CD4-positive, alpha-beta memory T cell (primary cell): Measurements from ENCODE around the gene CKAP4. TPM values are rescaled to one million over a fixed set of nuclear protein-coding genes. Genes with fewer than 3 reads are reported as not detected.

Experiments used
- CTCF ChIA-PET: fragments of 350-600 bp; sonication (Branson Sonifier 250); formaldehyde crosslinking; loops from one replicate; lab custom pipeline; 2021; ENCODE audit warnings: inconsistent platforms; ENCODE audit not compliant: partially characterized antibody; lab: Charles Lee
- POLR2A ChIA-PET: fragments of 350-600 bp; sonication (Branson Sonifier 250); formaldehyde crosslinking; loops from one replicate; lab custom pipeline; 2021; ENCODE audit not compliant: partially characterized antibody; lab: Charles Lee
- DNase-seq, 5 donors: peaks; one replicate each; pipeline versions ENCODE4 v3.0.0 to v3.0.0-alpha.2; 2020 to 2022; ENCODE audit warnings: mixed read lengths in 1 of 5
- H3K27ac ChIP-seq: one replicate; pipeline ENCODE4 v1.7.0; 2013; ENCODE audit warnings: low read depth, low read length
- H3K27me3 ChIP-seq: 2 replicates; pipeline ENCODE4 v1.7.0; 2013; ENCODE audit warnings: mild to moderate bottlenecking, low read length, moderate library complexity; ENCODE audit not compliant: insufficient read depth
- H3K36me3 ChIP-seq: 2 replicates; pipeline ENCODE4 v1.7.0; 2013; ENCODE audit warnings: mild to moderate bottlenecking, low read length, moderate library complexity; ENCODE audit not compliant: insufficient read depth
- H3K4me1 ChIP-seq: 2 replicates; pipeline ENCODE4 v1.7.0; 2013; ENCODE audit warnings: mild to moderate bottlenecking, low read length, moderate library complexity; ENCODE audit not compliant: insufficient read depth
- H3K4me3 ChIP-seq, 2 donors: one replicate each; pipeline ENCODE4 v1.7.0; 2013; ENCODE audit warnings: low read length in 2 of 2, mild to moderate bottlenecking in 1 of 2
- H3K9me3 ChIP-seq, 2 donors: one replicate each; pipeline ENCODE4 v1.7.0; 2013; ENCODE audit warnings: low read length in 2 of 2, control low read depth in 1 of 2; ENCODE audit not compliant: control insufficient read depth in 1 of 2
- H3K27ac Mint-ChIP-seq, 7 donors: one replicate each; pipeline ENCODE4 v1.8.0; 2020 to 2021; ENCODE audit warnings: mixed read lengths in 7 of 7, mild to moderate bottlenecking in 6 of 7, inconsistent platforms in 3 of 7, moderate library complexity in 3 of 7
- H3K27me3 Mint-ChIP-seq, 2 donors: one replicate each; pipeline ENCODE4 v1.8.0; 2020 to 2021; ENCODE audit warnings: mixed read lengths in 2 of 2
- H3K36me3 Mint-ChIP-seq, 2 donors: one replicate each; pipeline ENCODE4 v1.8.0; 2020 to 2021; ENCODE audit warnings: mixed read lengths in 2 of 2, inconsistent platforms in 1 of 2, mild to moderate bottlenecking in 1 of 2
- H3K4me1 Mint-ChIP-seq, 4 donors: one replicate each; pipeline ENCODE4 v1.8.0; 2020 to 2021; ENCODE audit warnings: mixed read lengths in 4 of 4, mild to moderate bottlenecking in 1 of 4
- H3K4me3 Mint-ChIP-seq, 8 donors: one replicate each; pipeline ENCODE4 v1.8.0; 2020 to 2021; ENCODE audit warnings: mixed read lengths in 8 of 8, mild to moderate bottlenecking in 7 of 8, moderate library complexity in 6 of 8, inconsistent platforms in 3 of 8
- H3K9me3 Mint-ChIP-seq, 8 donors: one replicate each; pipeline ENCODE4 v1.8.0; 2020 to 2021; ENCODE audit warnings: mixed read lengths in 8 of 8, mild to moderate bottlenecking in 5 of 8, inconsistent platforms in 3 of 8, moderate library complexity in 1 of 8
- intact Hi-C: fragments of 100-400 bp; cut with micrococcal nuclease; formaldehyde crosslinking; loops from one replicate; pipeline ENCODE4 v1.15.1; 2023
- polyA plus RNA-seq, 2 donors: library from polyadenylated mRNA; unstranded; fragments of 300-500 nt; fragmentation: Illumina TruSeq; gene quantifications; one replicate each; pipeline ENCODE4 v1.2.3, GENCODE V29; 2021
- total RNA-seq, 2 experiments: library from RNA; stranded (reverse); gene quantifications; one replicate each; pipeline ENCODE4 v1.2.3, GENCODE V29; 2021

The CKAP4 gene
- total and polyA plus RNA-seq, 4 experiments from 2014 or later, result 5.1 to 13.0 (median 10.4) TPM

DNA sequence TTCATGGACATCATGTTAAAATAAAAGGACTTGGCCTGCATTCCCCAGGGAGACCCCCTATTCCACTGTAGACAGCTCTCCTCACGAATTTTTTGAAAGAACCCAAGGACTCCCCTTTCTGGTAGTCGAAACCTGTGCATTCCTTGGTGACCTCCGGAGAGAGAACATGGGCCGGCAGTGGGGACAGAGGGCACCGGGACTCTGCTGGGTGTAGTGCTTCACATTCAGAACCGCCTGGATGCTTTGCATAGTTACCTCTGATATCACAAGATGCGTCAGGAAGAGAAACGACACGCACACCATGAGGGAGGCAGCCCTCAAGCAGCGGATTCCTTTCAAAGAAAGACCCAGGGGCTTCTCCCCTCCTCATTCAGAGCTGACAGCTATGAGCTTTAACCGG, 9.7 kb downstream of the CKAP4 start:
- H3K4me3 Mint-ChIP-seq, result no peak overlapping the region
- intact Hi-C loops, result no loop called here
- no peaks in the 10 kb centered on the region for H3K9me3 ChIP-seq
- H3K4me1 ChIP-seq, result no peaks in the 10 kb centered on the region
- no peaks in the 10 kb centered on the region for H3K27me3 ChIP-seq
- CTCF ChIA-PET, result interaction anchor here (0.7 to 2.4 kb wide), 4 partner anchors 11 to 119 kb away, joined by 3 to 12 read pairs (median 5); no protein-coding TSS in a partner anchor
- H3K27me3 Mint-ChIP-seq, result no peaks in the 10 kb centered on the region
- peak overlapping the region in 2 of 7 donors; percentile 9 for H3K27ac Mint-ChIP-seq
- no peak overlapping the region for H3K4me3 ChIP-seq
- no peak for DNase-seq
- no peaks in the 10 kb centered on the region for H3K9me3 Mint-ChIP-seq
- POLR2A ChIA-PET, result interaction anchor here (0.7 kb wide), 1 partner anchor 64 kb away, joined by 3 read pairs; no protein-coding TSS in a partner anchor
- H3K36me3 Mint-ChIP-seq, result peaks cover 15 to 24% of the 10 kb centered on the region in 2 donors
- no peak overlapping the region for H3K27ac ChIP-seq
- H3K36me3 ChIP-seq, result peaks cover 10% of the 10 kb centered on the region
- peaks cover 0 to 3% (median 2%) of the 10 kb centered on the region in 4 donors for H3K4me1 Mint-ChIP-seq

DNA sequence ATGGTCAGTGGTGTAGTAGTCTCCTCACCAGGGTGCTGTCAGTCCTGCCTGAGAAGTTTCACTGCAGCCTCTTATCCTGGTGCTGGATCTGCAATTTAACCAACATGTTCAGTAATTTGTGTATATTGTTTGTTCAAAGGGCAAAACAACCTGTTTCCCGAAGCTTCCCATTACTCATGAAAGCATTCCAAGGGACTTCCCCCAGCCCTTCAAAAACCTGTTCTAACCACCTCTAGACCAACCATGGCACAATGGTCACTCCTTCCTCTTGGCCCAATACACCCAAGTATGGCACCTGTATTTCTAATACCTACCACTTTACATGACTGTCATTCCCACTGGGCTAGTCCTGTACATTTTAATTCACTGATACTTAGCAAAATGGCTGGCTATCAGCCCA, 12.1 kb downstream of the CKAP4 start:
- Mint-ChIP-seq H3K27ac (no peak overlapping the region), H3K4me1 (peaks cover 0 to 2% (median 0%) of the 10 kb centered on the region in 4 donors), H3K36me3 (peaks cover 10 to 19% of the 10 kb centered on the region in 2 donors), H3K4me3 (no peak overlapping the region), H3K27me3 (no peaks in the 10 kb centered on the region), H3K9me3 (no peaks in the 10 kb centered on the region)
- Histone ChIP-seq H3K4me1 (no peaks in the 10 kb centered on the region), H3K27ac (no peak overlapping the region), H3K27me3 (no peaks in the 10 kb centered on the region), H3K9me3 (no peaks in the 10 kb centered on the region), H3K36me3 (peaks cover 10% of the 10 kb centered on the region), H3K4me3 (no peak overlapping the region)
- POLR2A ChIA-PET, result interaction anchor here (2.4 kb wide), 1 partner anchor 66 kb away, joined by 7 read pairs; the partner anchor contains the start of gene TCP11L2
- no peak for DNase-seq
- CTCF ChIA-PET, result interaction anchor here (0.9 to 1.4 kb wide), 2 partner anchors 9 to 12 kb away, joined by 4 to 5 read pairs; no protein-coding TSS in a partner anchor
- intact Hi-C loops, result no loop called here

DNA sequence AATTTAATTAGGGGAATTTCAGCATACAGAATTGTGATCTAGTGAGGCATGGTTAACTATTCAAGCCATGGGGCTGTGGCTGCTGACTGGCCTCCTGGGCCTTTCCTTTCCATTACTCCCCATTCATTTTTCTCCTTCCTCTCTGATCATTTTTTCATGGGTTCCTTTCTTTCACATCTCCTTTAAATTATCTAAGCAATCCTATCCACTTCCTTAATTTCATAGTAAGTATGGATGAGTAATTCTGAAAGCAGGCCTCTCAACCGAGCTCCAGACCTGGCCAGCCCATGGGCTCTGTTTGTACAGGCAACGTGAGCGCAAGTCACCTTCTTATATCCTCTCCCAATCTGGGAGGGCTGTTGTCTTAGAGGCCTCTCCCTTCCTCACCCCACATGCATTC, 13.4 kb downstream of the CKAP4 start:
- Histone ChIP-seq H3K9me3 (no peaks in the 10 kb centered on the region), H3K4me1 (no peaks in the 10 kb centered on the region), H3K27me3 (no peaks in the 10 kb centered on the region), H3K27ac (no peak overlapping the region), H3K4me3 (no peak overlapping the region), H3K36me3 (peaks cover 5% of the 10 kb centered on the region)
- Mint-ChIP-seq H3K27ac (peak overlapping the region in 3 of 7 donors; percentile 23 to 44 (median 37)), H3K36me3 (peaks cover 5 to 13% of the 10 kb centered on the region in 2 donors), H3K27me3 (no peaks in the 10 kb centered on the region), H3K4me1 (peaks cover 0 to 2% (median 0%) of the 10 kb centered on the region in 4 donors), H3K4me3 (no peak overlapping the region), H3K9me3 (no peaks in the 10 kb centered on the region)
- ChIA-PET POLR2A (no interaction called here), CTCF (interaction anchor here (1.4 kb wide), 1 partner anchor 8 kb away, joined by 4 read pairs; no protein-coding TSS in a partner anchor)
- no peak for DNase-seq
- intact Hi-C loops, result no loop called here

DNA sequence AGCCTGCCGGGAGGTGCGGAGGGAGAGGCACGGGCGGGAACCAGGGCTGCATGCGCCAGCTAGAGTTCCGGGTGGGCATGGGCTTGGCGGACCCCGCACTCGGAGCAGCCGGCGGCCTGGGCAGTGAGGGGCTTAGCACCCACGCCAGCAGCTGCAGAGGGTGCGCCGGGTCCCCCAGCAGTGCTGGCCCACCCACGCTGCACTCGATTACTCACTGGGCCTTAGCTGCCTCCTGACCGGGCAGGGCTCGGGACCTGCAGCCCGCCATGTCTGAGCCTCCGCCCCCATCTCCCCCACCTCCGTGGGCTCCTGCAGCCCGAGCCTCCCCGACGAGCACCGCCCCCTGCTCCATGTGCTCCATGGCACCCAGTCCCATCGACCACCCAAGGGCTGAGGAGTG, 14.8 kb downstream of the CKAP4 start:
- intact Hi-C loops, result no loop called here
- POLR2A ChIA-PET, result interaction anchor here (0.6 to 1.2 kb wide), 3 partner anchors 49 to 70 kb away, joined by 3 read pairs; no protein-coding TSS in a partner anchor
- Histone ChIP-seq H3K27ac (no peak overlapping the region), H3K9me3 (no peaks in the 10 kb centered on the region), H3K27me3 (no peaks in the 10 kb centered on the region), H3K36me3 (peaks cover 1% of the 10 kb centered on the region), H3K4me1 (peaks cover 5% of the 10 kb centered on the region), H3K4me3 (no peak overlapping the region)
- Mint-ChIP-seq H3K36me3 (peaks cover 1 to 4% of the 10 kb centered on the region in 2 donors), H3K27ac (no peak overlapping the region), H3K27me3 (no peaks in the 10 kb centered on the region), H3K4me3 (no peak overlapping the region), H3K9me3 (no peaks in the 10 kb centered on the region), H3K4me1 (peaks cover 0 to 4% (median under 1%) of the 10 kb centered on the region in 4 donors)
- DNase-seq, result no peak
- CTCF ChIA-PET, result interaction anchor here (1.8 to 2.2 kb wide), 2 partner anchors 9 to 11 kb away, joined by 6 to 8 read pairs; no protein-coding TSS in a partner anchor

DNA sequence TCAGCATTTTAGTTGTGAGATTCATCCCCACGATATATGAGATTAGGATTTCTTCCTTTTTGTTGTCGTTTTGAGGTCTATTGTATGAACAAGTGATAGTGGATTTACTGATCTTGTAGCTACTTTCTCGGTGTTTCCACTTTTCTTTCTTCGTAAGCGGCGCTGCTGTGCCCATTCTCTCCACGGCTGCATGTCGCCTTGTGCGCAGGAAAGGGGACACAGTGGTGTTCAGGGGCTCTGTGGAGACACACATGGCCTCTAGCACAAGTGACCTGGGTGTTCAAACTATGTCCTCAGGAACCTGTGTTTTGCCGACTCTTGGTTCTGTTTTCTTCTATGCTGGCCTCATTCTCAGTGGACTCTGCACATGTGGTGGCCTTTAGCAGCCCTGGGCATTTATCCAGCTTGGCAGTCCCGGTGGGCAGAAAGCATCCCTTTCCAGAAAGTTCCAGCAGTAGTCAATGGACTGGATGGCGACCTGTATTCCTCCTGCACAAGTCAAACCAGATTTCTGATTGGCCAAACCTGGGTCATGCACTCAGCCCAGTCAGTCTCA, 18.7 kb downstream of the CKAP4 start:
- H3K36me3 Mint-ChIP-seq, result no peaks in the 10 kb centered on the region
- POLR2A ChIA-PET, result interaction anchor here (1.9 to 4.5 kb wide), 6 partner anchors 20 to 73 kb away, joined by 6 to 87 read pairs (median 18); partner anchors contain the start of genes CKAP4 and TCP11L2
- Histone ChIP-seq H3K27ac (no peak overlapping the region), H3K36me3 (no peaks in the 10 kb centered on the region), H3K27me3 (no peaks in the 10 kb centered on the region), H3K9me3 (no peaks in the 10 kb centered on the region), H3K4me1 (peaks cover 18% of the 10 kb centered on the region), H3K4me3 (no peak overlapping the region)
- intact Hi-C loops, result no loop called here
- no peaks in the 10 kb centered on the region for H3K9me3 Mint-ChIP-seq
- H3K27me3 Mint-ChIP-seq, result no peaks in the 10 kb centered on the region
- H3K4me3 Mint-ChIP-seq, result peak overlapping the region in 1 of 8 donors; percentile 46
- peaks cover 12 to 19% (median 16%) of the 10 kb centered on the region in 4 donors for H3K4me1 Mint-ChIP-seq
- CTCF ChIA-PET, result interaction anchor here (1.1 to 6.5 kb wide), 8 partner anchors 13 to 79 kb away, joined by 3 to 245 read pairs (median 5); partner anchors contain the start of gene TCP11L2
- DNase-seq, result no peak
- peak overlapping the region in 5 of 7 donors; percentile 8 to 75 (median 24) for H3K27ac Mint-ChIP-seq

DNA sequence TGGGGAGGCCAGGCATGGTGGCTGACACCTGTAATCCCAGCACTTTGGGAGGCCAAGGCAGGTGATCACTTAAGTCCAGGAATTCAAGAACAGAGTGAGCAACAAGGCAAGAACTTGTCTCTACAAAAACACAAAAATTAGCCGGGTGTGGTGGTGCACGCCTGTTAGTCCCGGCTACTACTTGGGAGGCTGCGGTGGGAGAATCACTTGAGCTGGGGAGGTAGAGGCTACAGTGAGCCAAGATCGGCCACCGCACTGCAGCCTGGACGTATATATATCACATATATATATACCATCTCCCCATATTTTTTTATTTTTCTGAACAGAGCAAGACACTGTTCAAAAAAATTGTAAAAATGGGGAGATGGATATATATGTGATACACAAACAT, 19.5 kb downstream of the CKAP4 start:
- POLR2A ChIA-PET, result interaction anchor here (0.6 to 4.5 kb wide), 9 partner anchors 18 to 129 kb away, joined by 3 to 87 read pairs (median 10); partner anchors contain the start of genes CKAP4, POLR3B and TCP11L2
- CTCF ChIA-PET, result interaction anchor here (0.7 to 6.5 kb wide), 23 partner anchors 9 to 612 kb away, joined by 3 to 245 read pairs (median 9); partner anchors contain the start of genes POLR3B and TCP11L2
- no peak overlapping the region for H3K4me3 Mint-ChIP-seq

More for the DNA sequence above, 19.5 kb downstream of the CKAP4 start:
- H3K4me3 ChIP-seq, result no peak overlapping the region
- H3K4me1 Mint-ChIP-seq, result peaks cover 14 to 22% (median 18%) of the 10 kb centered on the region in 4 donors
- no peaks in the 10 kb centered on the region for H3K9me3 ChIP-seq
- intact Hi-C loops, result no loop called here
- no peaks in the 10 kb centered on the region for H3K27me3 ChIP-seq
- peaks cover 18% of the 10 kb centered on the region for H3K4me1 ChIP-seq
- no peak for DNase-seq
- no peak overlapping the region for H3K27ac ChIP-seq
- H3K36me3 Mint-ChIP-seq, result no peaks in the 10 kb centered on the region
- H3K27ac Mint-ChIP-seq, result peak overlapping the region in 6 of 7 donors; percentile 75 to 97 (median 95)
- H3K27me3 Mint-ChIP-seq, result no peaks in the 10 kb centered on the region
- H3K9me3 Mint-ChIP-seq, result no peaks in the 10 kb centered on the region
- H3K36me3 ChIP-seq, result no peaks in the 10 kb centered on the region
